K562 (cell line): Measurements from ENCODE around the gene HMGCL. TPM values are rescaled to one million over a fixed set of nuclear protein-coding genes. Genes with fewer than 3 reads are reported as not detected.

ENCODE experiments used
- polyA plus RNA-seq, 8 experiments: library from polyadenylated mRNA; depleted of rRNA in 4 of 8; stranded (reverse) in 5 of 8; unstranded in 3 of 8; fragments of >200 nt; fragmentation: Nextera tagmentation in 2 of 8; fragmentation: Illumina TruSeq in 1 of 8; extraction: Ambion mirVana in 2 of 8; extraction: Trizol in 1 of 8; gene quantifications; 2 replicates each; pipeline versions ENCODE4 v1.2.1 to v1.2.3, GENCODE V29; 2011 to 2014; ENCODE audit warnings: inconsistent platforms in 1 of 8, missing spikeins in 1 of 8
- total RNA-seq, 7 experiments: library from RNA; depleted of rRNA in 6 of 7; stranded (reverse); fragments of >200 nt in 6 of 7; fragmentation: Illumina TruSeq in 2 of 7; extraction: Trizol in 2 of 7; gene quantifications; 2 replicates each; pipeline versions ENCODE4 v1.2.1 to v1.2.3, GENCODE V29; 2011 to 2021; ENCODE audit warnings: low replicate concordance in 1 of 7

HMGCL gene
- total and polyA plus RNA-seq, 9 of the 15 experiments (the other 6 are each of a cell fraction or from before 2014, with no cell fraction given) = 18.0 to 82.2 (median 24.2) TPM

Other genes with a start within 250 kb of the HMGCL start
Only the 7 nearest of the 9 such genes appear.
- gene RPL11, start 133.6 kb downstream of the HMGCL start, total RNA-seq (2014; rRNA removed) = 3,111 and 3,495 TPM in 2 replicates
- gene RPL11, start 133.6 kb downstream of the HMGCL start, total RNA-seq (2014; rRNA removed; fragmentation: Illumina TruSeq; extraction: Trizol) = 3,683 and 3,950 TPM in 2 replicates
- 3,549 and 3,642 TPM in 2 replicates for gene RPL11, start 133.6 kb downstream of the HMGCL start, total RNA-seq (2015; rRNA removed; fragmentation: Illumina TruSeq; extraction: Trizol)
- gene RPL11, start 133.6 kb downstream of the HMGCL start, total RNA-seq (2021) = 1,751 and 1,781 TPM in 2 replicates
- 2,818 and 2,821 TPM in 2 replicates for gene RPL11, start 133.6 kb downstream of the HMGCL start, polyA plus RNA-seq (2011; rRNA removed)
- 3,852 and 4,443 TPM in 2 replicates for gene RPL11, start 133.6 kb downstream of the HMGCL start, polyA plus RNA-seq (2014; fragmentation: Illumina TruSeq; extraction: Trizol)
- gene RPL11, start 133.6 kb downstream of the HMGCL start, polyA plus RNA-seq (2014; fragmentation: Nextera tagmentation; extraction: Ambion mirVana) = 1,000 to 10,000 TPM; 2,542 to 2,758 TPM
- 4,338 and 4,526 TPM in 2 replicates for gene RPL11, start 133.6 kb downstream of the HMGCL start, polyA plus RNA-seq (2014; rRNA removed)
- 61.3 and 70.8 TPM in 2 replicates for gene ELOA, start 82.0 kb downstream of the HMGCL start, total RNA-seq (2014; rRNA removed)
- gene ELOA, start 82.0 kb downstream of the HMGCL start, total RNA-seq (2014; rRNA removed; fragmentation: Illumina TruSeq; extraction: Trizol) = 74.1 and 75.8 TPM in 2 replicates
- 77.6 and 80.0 TPM in 2 replicates for gene ELOA, start 82.0 kb downstream of the HMGCL start, total RNA-seq (2015; rRNA removed; fragmentation: Illumina TruSeq; extraction: Trizol)
- 66.6 and 70.8 TPM in 2 replicates for gene ELOA, start 82.0 kb downstream of the HMGCL start, total RNA-seq (2021)
- gene ELOA, start 82.0 kb downstream of the HMGCL start, polyA plus RNA-seq (2011; rRNA removed) = 29.7 and 33.3 TPM in 2 replicates
- 80.6 and 98.6 TPM in 2 replicates for gene ELOA, start 82.0 kb downstream of the HMGCL start, polyA plus RNA-seq (2014; fragmentation: Illumina TruSeq; extraction: Trizol)
- gene ELOA, start 82.0 kb downstream of the HMGCL start, polyA plus RNA-seq (2014; fragmentation: Nextera tagmentation; extraction: Ambion mirVana) = 10 to 100 TPM; 31.9 to 53.6 TPM
- gene ELOA, start 82.0 kb downstream of the HMGCL start, polyA plus RNA-seq (2014; rRNA removed) = 44.4 and 48.7 TPM in 2 replicates
- gene PITHD1, start 47.0 kb downstream of the HMGCL start, total RNA-seq (2014; rRNA removed) = 149 and 175 TPM in 2 replicates
- gene PITHD1, start 47.0 kb downstream of the HMGCL start, total RNA-seq (2014; rRNA removed; fragmentation: Illumina TruSeq; extraction: Trizol) = 172 and 175 TPM in 2 replicates
- 144 and 151 TPM in 2 replicates for gene PITHD1, start 47.0 kb downstream of the HMGCL start, total RNA-seq (2015; rRNA removed; fragmentation: Illumina TruSeq; extraction: Trizol)
- 126 and 141 TPM in 2 replicates for gene PITHD1, start 47.0 kb downstream of the HMGCL start, total RNA-seq (2021)
- gene PITHD1, start 47.0 kb downstream of the HMGCL start, polyA plus RNA-seq (2011; rRNA removed) = 159 and 167 TPM in 2 replicates
- 133 and 138 TPM in 2 replicates for gene PITHD1, start 47.0 kb downstream of the HMGCL start, polyA plus RNA-seq (2014; fragmentation: Illumina TruSeq; extraction: Trizol)
- gene PITHD1, start 47.0 kb downstream of the HMGCL start, polyA plus RNA-seq (2014; fragmentation: Nextera tagmentation; extraction: Ambion mirVana) = 10 to 100 TPM; 46.5 to 51.7 TPM
- gene PITHD1, start 47.0 kb downstream of the HMGCL start, polyA plus RNA-seq (2014; rRNA removed) = 159 and 175 TPM in 2 replicates
- 126 and 144 TPM in 2 replicates for gene LYPLA2, start 34.3 kb downstream of the HMGCL start, total RNA-seq (2014; rRNA removed)
- 17.4 and 25.8 TPM in 2 replicates for gene LYPLA2, start 34.3 kb downstream of the HMGCL start, total RNA-seq (2014; rRNA removed; fragmentation: Illumina TruSeq; extraction: Trizol)
- 56.5 and 58.4 TPM in 2 replicates for gene LYPLA2, start 34.3 kb downstream of the HMGCL start, total RNA-seq (2015; rRNA removed; fragmentation: Illumina TruSeq; extraction: Trizol)
- 108 and 109 TPM in 2 replicates for gene LYPLA2, start 34.3 kb downstream of the HMGCL start, total RNA-seq (2021)
- 60.1 and 72.7 TPM in 2 replicates for gene LYPLA2, start 34.3 kb downstream of the HMGCL start, polyA plus RNA-seq (2011; rRNA removed)
- 90.2 and 141 TPM in 2 replicates for gene LYPLA2, start 34.3 kb downstream of the HMGCL start, polyA plus RNA-seq (2014; fragmentation: Illumina TruSeq; extraction: Trizol)
- 1 to 10 TPM; 3.9 to 9.9 TPM for gene LYPLA2, start 34.3 kb downstream of the HMGCL start, polyA plus RNA-seq (2014; fragmentation: Nextera tagmentation; extraction: Ambion mirVana)
- 127 and 128 TPM in 2 replicates for gene LYPLA2, start 34.3 kb downstream of the HMGCL start, polyA plus RNA-seq (2014; rRNA removed)
- 130 and 133 TPM in 2 replicates for gene GALE, start 24.7 kb downstream of the HMGCL start, total RNA-seq (2014; rRNA removed)
- 36.8 and 48.3 TPM in 2 replicates for gene GALE, start 24.7 kb downstream of the HMGCL start, total RNA-seq (2014; rRNA removed; fragmentation: Illumina TruSeq; extraction: Trizol)
- gene GALE, start 24.7 kb downstream of the HMGCL start, total RNA-seq (2015; rRNA removed; fragmentation: Illumina TruSeq; extraction: Trizol) = 86.2 and 91.3 TPM in 2 replicates
- 108 and 112 TPM in 2 replicates for gene GALE, start 24.7 kb downstream of the HMGCL start, total RNA-seq (2021)
- 88.3 and 104 TPM in 2 replicates for gene GALE, start 24.7 kb downstream of the HMGCL start, polyA plus RNA-seq (2011; rRNA removed)
- 96.6 and 108 TPM in 2 replicates for gene GALE, start 24.7 kb downstream of the HMGCL start, polyA plus RNA-seq (2014; fragmentation: Illumina TruSeq; extraction: Trizol)
- 10 to 100 TPM in 1 of 2 experiments, 1 to 10 TPM in 1; 8.4 to 48.4 TPM for gene GALE, start 24.7 kb downstream of the HMGCL start, polyA plus RNA-seq (2014; fragmentation: Nextera tagmentation; extraction: Ambion mirVana)
- gene GALE, start 24.7 kb downstream of the HMGCL start, polyA plus RNA-seq (2014; rRNA removed) = 125 and 139 TPM in 2 replicates
- 12.8 and 13.1 TPM in 2 replicates for gene FUCA1, start 42.9 kb upstream of the HMGCL start, total RNA-seq (2014; rRNA removed)
- 16.4 and 18.5 TPM in 2 replicates for gene FUCA1, start 42.9 kb upstream of the HMGCL start, total RNA-seq (2014; rRNA removed; fragmentation: Illumina TruSeq; extraction: Trizol)
- gene FUCA1, start 42.9 kb upstream of the HMGCL start, total RNA-seq (2015; rRNA removed; fragmentation: Illumina TruSeq; extraction: Trizol) = 13.2 and 14.9 TPM in 2 replicates
- gene FUCA1, start 42.9 kb upstream of the HMGCL start, total RNA-seq (2021) = 12.3 and 13.5 TPM in 2 replicates
- gene FUCA1, start 42.9 kb upstream of the HMGCL start, polyA plus RNA-seq (2011; rRNA removed) = 17.6 and 20.5 TPM in 2 replicates
- gene FUCA1, start 42.9 kb upstream of the HMGCL start, polyA plus RNA-seq (2014; fragmentation: Illumina TruSeq; extraction: Trizol) = 16.0 and 18.2 TPM in 2 replicates
- 1 to 10 TPM; 7.0 to 8.2 TPM for gene FUCA1, start 42.9 kb upstream of the HMGCL start, polyA plus RNA-seq (2014; fragmentation: Nextera tagmentation; extraction: Ambion mirVana)
- gene FUCA1, start 42.9 kb upstream of the HMGCL start, polyA plus RNA-seq (2014; rRNA removed) = 10.6 and 11.8 TPM in 2 replicates
- gene CNR2, start 87.9 kb upstream of the HMGCL start, total RNA-seq (2014; rRNA removed) = not detected in 2 replicates
- gene CNR2, start 87.9 kb upstream of the HMGCL start, total RNA-seq (2014; rRNA removed; fragmentation: Illumina TruSeq; extraction: Trizol) = not detected in 2 replicates
- gene CNR2, start 87.9 kb upstream of the HMGCL start, total RNA-seq (2015; rRNA removed; fragmentation: Illumina TruSeq; extraction: Trizol) = not detected in 2 replicates
- not detected in 2 replicates for gene CNR2, start 87.9 kb upstream of the HMGCL start, total RNA-seq (2021)
- not detected in 2 replicates for gene CNR2, start 87.9 kb upstream of the HMGCL start, polyA plus RNA-seq (2011; rRNA removed)
- gene CNR2, start 87.9 kb upstream of the HMGCL start, polyA plus RNA-seq (2014; fragmentation: Illumina TruSeq; extraction: Trizol) = not detected in 2 replicates
- not detected for gene CNR2, start 87.9 kb upstream of the HMGCL start, polyA plus RNA-seq (2014; fragmentation: Nextera tagmentation; extraction: Ambion mirVana)
- 0.04 TPM in 1 of 2 replicates, not detected in the other for gene CNR2, start 87.9 kb upstream of the HMGCL start, polyA plus RNA-seq (2014; rRNA removed)